ENCODE data around the gene AKAP12.

Gene AKAP12

DNA sequence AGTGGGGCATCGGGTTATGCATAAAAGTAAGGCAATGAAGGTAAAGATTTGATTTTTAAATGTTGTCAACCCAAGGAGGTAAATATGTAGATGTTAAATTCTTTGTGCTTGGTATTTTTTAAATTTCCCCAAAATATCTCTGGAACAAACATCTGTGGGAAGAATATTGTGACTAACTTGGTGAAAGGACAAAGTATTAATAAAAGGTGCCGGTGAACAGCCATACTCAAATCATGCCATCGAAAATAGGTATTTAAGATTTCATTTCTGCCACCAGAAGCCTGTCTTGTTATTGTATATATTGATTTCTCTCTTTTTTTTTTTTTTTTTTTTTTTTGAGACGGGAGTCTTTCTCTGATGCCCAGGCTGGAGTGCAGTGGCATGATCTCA, 164.1 kb downstream of the AKAP12 start:
- H3K4me3 ChIP-seq (ENCODE audit: low read depth, low read length, poor library complexity, severe bottlenecking): no peak overlapping the region
- TF ChIP-seq, protein P1, sequence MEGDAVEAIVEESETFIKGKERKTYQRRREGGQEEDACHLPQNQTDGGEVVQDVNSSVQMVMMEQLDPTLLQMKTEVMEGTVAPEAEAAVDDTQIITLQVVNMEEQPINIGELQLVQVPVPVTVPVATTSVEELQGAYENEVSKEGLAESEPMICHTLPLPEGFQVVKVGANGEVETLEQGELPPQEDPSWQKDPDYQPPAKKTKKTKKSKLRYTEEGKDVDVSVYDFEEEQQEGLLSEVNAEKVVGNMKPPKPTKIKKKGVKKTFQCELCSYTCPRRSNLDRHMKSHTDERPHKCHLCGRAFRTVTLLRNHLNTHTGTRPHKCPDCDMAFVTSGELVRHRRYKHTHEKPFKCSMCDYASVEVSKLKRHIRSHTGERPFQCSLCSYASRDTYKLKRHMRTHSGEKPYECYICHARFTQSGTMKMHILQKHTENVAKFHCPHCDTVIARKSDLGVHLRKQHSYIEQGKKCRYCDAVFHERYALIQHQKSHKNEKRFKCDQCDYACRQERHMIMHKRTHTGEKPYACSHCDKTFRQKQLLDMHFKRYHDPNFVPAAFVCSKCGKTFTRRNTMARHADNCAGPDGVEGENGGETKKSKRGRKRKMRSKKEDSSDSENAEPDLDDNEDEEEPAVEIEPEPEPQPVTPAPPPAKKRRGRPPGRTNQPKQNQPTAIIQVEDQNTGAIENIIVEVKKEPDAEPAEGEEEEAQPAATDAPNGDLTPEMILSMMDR (IDR thresholded peaks at IDR 0.05; ENCODE audit: low read length): no peak
- no peak for TF ChIP-seq EZH2 (IDR thresholded peaks at IDR 0.05; ENCODE audit: borderline replicate concordance, low read length)
- no peak overlapping the region for H3K4me2 ChIP-seq (ENCODE audit: low read length)
- no peak overlapping the region for H2AFZ ChIP-seq (ENCODE audit: low read length)
- H3F3A ChIP-seq (ENCODE audit: insufficient read depth, low read length): no peaks in the 10 kb centered on the region
- peaks cover 47% of the 10 kb centered on the region for H3K79me2 ChIP-seq (ENCODE audit: insufficient read depth, low read length)
- no peaks in the 10 kb centered on the region for H3K4me1 ChIP-seq (ENCODE audit: insufficient read depth, low read length, severe bottlenecking)
- peaks cover 70% of the 10 kb centered on the region for H3K36me3 ChIP-seq (ENCODE audit: insufficient read depth, low read length)
- H4K20me1 ChIP-seq (ENCODE audit: insufficient read depth, low read length): no peaks in the 10 kb centered on the region
- H3K27ac ChIP-seq (ENCODE audit: low read depth, low read length, poor library complexity, severe bottlenecking): no peak overlapping the region
- H3K9me2 ChIP-seq (ENCODE audit: low read depth, low read length): no peaks in the 10 kb centered on the region
- H3K9ac ChIP-seq (ENCODE audit: low read length): no peak overlapping the region
- H3K27me3 ChIP-seq (ENCODE audit: insufficient read depth, low read length): no peaks in the 10 kb centered on the region
- no peaks in the 10 kb centered on the region for H3K9me3 ChIP-seq (ENCODE audit: low read length)

Data from OCI-LY1 (cell line).